ENCODE measurements around the gene SLC22A14. TPM values are rescaled to one million over a fixed set of nuclear protein-coding genes. Genes with fewer than 3 reads are reported as not detected.

The SLC22A14 gene
- total RNA-seq, 1 donor from 2014 or later, result 0.72 TPM

DNA sequence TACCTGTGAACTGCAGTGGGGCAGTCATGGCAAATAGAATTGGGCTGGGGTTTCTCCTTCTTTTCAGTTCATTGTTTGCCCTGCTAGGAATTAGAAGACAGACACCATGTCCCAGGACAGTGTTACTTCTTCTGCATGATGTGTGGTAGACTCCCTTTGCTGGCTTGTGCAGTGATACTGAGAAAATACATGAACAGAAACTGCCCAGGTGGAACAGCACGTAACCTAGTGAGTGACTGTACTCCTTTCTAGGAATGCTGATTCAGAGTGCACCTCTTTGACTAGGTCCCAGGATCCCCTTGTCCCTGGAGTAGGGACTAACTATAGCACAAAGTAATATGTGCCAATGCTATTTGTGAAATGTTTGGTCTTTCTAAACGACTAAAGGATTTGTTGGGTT, 27.2 kb upstream of the SLC22A14 start:
- no peaks in the 10 kb centered on the region for H3K27me3 Mint-ChIP-seq
- peaks cover 27% of the 10 kb centered on the region for H3K36me3 Mint-ChIP-seq (ENCODE audit: insufficient read depth)
- H3K4me1 Mint-ChIP-seq (ENCODE audit: low read depth), result peaks cover 13% of the 10 kb centered on the region
- no peaks in the 10 kb centered on the region for H3K9me3 Mint-ChIP-seq (ENCODE audit: low read depth)
- H3K4me3 Mint-ChIP-seq (ENCODE audit: low read depth), result no peak overlapping the region
- no peak overlapping the region for H3K27ac Mint-ChIP-seq
- TF ChIP-seq, protein P1, sequence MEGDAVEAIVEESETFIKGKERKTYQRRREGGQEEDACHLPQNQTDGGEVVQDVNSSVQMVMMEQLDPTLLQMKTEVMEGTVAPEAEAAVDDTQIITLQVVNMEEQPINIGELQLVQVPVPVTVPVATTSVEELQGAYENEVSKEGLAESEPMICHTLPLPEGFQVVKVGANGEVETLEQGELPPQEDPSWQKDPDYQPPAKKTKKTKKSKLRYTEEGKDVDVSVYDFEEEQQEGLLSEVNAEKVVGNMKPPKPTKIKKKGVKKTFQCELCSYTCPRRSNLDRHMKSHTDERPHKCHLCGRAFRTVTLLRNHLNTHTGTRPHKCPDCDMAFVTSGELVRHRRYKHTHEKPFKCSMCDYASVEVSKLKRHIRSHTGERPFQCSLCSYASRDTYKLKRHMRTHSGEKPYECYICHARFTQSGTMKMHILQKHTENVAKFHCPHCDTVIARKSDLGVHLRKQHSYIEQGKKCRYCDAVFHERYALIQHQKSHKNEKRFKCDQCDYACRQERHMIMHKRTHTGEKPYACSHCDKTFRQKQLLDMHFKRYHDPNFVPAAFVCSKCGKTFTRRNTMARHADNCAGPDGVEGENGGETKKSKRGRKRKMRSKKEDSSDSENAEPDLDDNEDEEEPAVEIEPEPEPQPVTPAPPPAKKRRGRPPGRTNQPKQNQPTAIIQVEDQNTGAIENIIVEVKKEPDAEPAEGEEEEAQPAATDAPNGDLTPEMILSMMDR (IDR thresholded peaks at IDR 0.05; ENCODE audit: unreplicated experiment), result no peak
- no peak for DNase-seq (ENCODE audit: low spot score, unreplicated experiment)

DNA sequence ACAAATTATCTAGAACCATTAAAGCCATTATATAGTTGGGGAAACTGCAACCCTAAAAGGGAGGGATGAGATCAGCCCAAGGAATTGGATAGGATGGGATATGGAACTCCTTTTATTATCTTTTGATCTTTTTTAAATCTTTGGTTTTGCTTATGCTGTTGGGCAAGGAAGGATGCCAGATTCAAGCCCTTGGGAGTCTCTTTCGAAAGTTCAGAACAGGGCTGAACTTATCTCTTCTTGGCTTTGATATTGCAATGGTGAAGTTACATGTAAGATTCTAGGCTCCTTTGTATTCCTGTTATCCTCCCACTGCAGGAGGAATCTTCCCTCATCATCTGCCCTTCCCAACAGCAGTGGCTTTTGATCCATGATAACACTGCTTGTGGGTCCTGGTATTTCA, 26.5 kb upstream of the SLC22A14 start:
- no peaks in the 10 kb centered on the region for H3K27me3 Mint-ChIP-seq
- TF ChIP-seq, protein P1 (IDR thresholded peaks at IDR 0.05; ENCODE audit: unreplicated experiment), result no peak
- no peak for DNase-seq (ENCODE audit: low spot score, unreplicated experiment)
- no peak overlapping the region for H3K27ac Mint-ChIP-seq
- H3K9me3 Mint-ChIP-seq (ENCODE audit: low read depth), result no peaks in the 10 kb centered on the region
- H3K4me1 Mint-ChIP-seq (ENCODE audit: low read depth), result peaks cover 13% of the 10 kb centered on the region
- peaks cover 28% of the 10 kb centered on the region for H3K36me3 Mint-ChIP-seq (ENCODE audit: insufficient read depth)
- H3K4me3 Mint-ChIP-seq (ENCODE audit: low read depth), result no peak overlapping the region

DNA sequence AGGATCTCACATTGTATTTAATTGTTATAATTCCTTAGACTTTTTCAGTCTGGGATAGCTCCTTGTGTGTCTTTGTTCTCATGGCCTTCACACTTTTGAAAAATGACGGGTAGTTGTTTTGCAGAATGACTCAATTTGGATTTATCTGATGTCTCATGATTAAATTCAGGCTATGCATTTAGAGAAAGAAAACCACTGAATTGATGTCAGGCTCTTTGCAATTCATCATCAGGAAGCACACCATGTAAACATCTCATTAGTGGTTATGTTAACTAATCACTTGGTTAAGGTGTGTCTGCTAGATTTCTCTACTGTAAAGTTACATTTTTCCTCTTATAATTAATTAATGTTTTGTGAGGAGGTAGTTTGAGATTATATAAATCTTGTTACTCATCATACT, 24.5 kb upstream of the SLC22A14 start:
- no peak overlapping the region for H3K27ac Mint-ChIP-seq
- no peaks in the 10 kb centered on the region for H3K27me3 Mint-ChIP-seq
- no peak overlapping the region for H3K4me3 Mint-ChIP-seq (ENCODE audit: low read depth)
- TF ChIP-seq, protein P1 (IDR thresholded peaks at IDR 0.05; ENCODE audit: unreplicated experiment), result no peak
- H3K4me1 Mint-ChIP-seq (ENCODE audit: low read depth), result peaks cover 13% of the 10 kb centered on the region
- no peaks in the 10 kb centered on the region for H3K9me3 Mint-ChIP-seq (ENCODE audit: low read depth)
- DNase-seq (ENCODE audit: low spot score, unreplicated experiment), result no peak
- H3K36me3 Mint-ChIP-seq (ENCODE audit: insufficient read depth), result peaks cover 23% of the 10 kb centered on the region

DNA sequence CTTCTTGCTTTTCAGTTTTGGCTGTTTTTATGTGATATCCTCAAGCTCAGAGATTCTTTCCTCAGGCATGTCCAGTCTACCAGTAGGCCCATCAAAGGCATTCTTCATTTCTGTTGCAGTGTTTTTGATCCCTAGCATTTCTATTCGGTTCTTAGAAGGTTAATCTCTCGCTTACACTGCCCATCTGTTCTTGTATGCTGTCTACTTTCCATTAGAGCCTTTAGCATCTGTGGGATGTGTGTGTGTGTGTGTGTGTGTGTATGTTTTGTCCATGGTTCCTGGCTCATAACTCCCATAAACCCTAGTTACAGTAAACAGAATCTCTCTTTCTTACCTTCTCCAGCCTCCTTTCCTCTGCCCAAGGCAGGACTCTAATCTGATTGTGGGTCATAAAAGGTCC, 21.6 kb upstream of the SLC22A14 start:
- peaks cover 11% of the 10 kb centered on the region for H3K36me3 Mint-ChIP-seq (ENCODE audit: insufficient read depth)
- H3K4me3 Mint-ChIP-seq (ENCODE audit: low read depth), result no peak overlapping the region
- H3K9me3 Mint-ChIP-seq (ENCODE audit: low read depth), result no peaks in the 10 kb centered on the region

DNA sequence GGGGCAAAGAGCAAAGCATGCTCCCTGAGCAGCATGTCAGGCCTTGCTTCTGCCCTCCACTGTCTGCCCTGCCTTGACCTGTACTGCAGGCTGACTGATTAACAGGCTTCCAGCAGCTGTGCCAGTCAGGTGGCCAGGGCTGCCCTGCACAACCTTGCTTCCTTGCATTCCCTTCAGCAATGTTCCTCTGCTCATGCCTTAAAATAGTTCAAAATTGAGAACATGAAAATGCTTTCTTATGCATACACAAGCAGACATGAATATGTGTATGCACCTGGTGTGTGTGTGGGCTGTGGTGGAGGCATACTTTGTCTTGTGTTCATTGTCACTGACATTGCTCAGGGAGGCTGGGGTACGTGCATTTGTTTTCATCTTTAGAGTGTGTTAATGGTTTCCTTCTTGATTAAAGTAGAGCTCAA, 17.7 kb upstream of the SLC22A14 start:
- no peaks in the 10 kb centered on the region for H3K9me3 Mint-ChIP-seq (ENCODE audit: low read depth)
- H3K27ac Mint-ChIP-seq, result no peak overlapping the region
- H3K4me3 Mint-ChIP-seq (ENCODE audit: low read depth), result no peak overlapping the region
- peaks cover 7% of the 10 kb centered on the region for H3K4me1 Mint-ChIP-seq (ENCODE audit: low read depth)
- no peak for DNase-seq (ENCODE audit: low spot score, unreplicated experiment)
- H3K36me3 Mint-ChIP-seq (ENCODE audit: insufficient read depth), result peaks cover 4% of the 10 kb centered on the region
- TF ChIP-seq, protein P1 (IDR thresholded peaks at IDR 0.05; ENCODE audit: unreplicated experiment), result no peak
- H3K27me3 Mint-ChIP-seq, result no peaks in the 10 kb centered on the region

More for the DNA sequence above, 21.6 kb upstream of the SLC22A14 start:
- TF ChIP-seq, protein P1 (IDR thresholded peaks at IDR 0.05; ENCODE audit: unreplicated experiment), result no peak
- Mint-ChIP-seq H3K27ac (no peak overlapping the region), H3K27me3 (no peaks in the 10 kb centered on the region), H3K4me1 (ENCODE audit: low read depth) (peaks cover 14% of the 10 kb centered on the region)
- no peak for DNase-seq (ENCODE audit: low spot score, unreplicated experiment)

All from progenitor cell of endocrine pancreas (in vitro differentiated cells).